ENCODE data around the gene PACS1.
A peak's percentile ranks its signal among the peaks of the same experiment; 100 is the strongest.

The PACS1 gene

DNA sequence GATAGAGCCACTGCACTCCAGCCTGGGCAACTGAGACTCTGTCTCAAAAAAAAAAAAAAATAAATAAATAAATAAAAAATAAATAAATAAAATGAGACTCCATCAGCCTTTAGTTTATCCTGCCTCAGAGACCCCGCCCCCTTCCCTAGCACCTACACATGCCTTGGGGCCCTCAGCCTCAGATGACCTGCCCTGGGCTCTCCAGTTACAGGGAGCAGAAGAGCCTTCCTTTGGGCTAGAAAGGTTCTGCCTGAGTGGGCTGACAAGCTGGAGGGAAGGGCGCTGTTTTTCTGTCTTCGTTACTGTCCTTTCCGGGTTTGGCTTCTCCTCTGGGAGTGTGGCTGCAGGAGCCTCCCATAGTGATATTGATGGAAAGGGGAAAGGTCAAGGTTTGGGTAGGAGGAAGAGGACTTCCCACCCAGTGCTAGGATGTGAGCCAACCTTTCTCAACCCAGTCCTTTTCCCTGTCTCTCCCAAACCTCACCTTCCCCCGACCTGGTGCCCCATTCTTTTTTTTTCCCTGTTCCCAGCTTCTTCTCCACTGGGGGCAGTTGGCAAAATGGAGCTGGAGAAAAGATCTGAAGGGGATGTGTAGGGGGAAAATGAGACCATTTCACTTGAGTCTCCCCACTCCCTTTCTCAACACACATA, 19.4 kb upstream of the PACS1 start:
- DNase-seq, result no peak

DNA sequence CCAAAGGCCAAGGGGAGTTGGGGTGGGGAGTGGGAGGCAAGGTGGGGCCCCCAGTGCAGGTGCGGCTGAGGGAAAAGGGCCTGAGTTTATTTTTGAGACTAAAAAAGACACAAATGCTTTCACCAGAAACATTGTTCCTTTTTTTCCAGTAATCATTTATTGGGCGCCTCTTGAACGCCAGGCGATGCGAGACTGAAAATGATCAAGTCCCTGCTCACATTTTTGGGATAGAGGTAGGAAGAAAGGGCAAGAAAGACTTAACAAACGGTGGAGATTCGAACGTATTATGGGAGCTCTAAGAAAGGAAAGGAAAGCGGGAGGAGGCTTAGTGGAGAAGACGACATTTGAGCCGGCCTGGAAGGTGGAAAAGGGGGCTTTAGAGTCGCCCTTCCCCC, 18.7 kb upstream of the PACS1 start:
- no peak for DNase-seq

DNA sequence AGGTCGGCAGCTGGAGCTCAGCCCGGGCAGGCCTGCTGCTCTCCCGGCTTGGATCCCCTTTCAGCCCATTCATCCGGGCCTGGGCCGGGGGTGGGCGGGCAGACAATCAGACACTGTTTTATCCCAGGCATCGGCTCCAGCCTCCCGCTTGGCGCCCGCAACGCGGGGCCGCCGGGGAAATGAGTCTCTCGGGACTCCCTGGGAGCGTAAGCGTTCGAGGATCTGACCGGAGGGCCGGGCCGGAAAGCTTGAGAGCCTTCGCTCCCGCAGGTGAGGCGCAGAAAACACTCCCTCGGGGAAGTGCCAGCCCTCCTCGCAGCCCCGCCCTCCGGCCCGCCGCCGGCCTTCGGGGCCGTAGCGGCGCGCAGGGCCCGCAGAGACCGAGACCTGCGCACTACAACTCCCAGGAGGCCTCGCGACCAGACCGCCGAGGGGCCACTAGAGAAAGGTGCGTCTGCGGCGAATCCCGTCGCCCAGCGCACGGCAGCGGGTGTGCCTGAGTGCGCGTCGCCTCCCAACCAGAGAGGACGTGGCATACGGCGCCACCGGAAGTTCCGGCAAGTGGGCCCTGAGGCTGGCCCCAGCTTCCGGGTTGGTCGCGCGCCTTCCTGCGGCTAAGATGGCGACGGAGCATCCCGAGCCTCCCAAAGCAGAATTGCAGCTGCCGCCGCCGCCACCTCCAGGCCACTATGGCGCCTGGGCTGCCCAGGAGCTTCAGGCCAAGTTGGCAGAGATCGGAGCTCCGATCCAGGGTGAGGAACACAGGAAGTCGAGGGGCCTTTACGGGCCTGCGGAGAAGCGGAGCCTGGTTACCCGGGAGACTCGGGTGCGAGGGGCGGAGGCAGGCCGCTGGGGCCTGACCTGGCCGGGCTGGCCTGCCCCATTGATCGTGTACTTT, 18.1 kb upstream of the PACS1 start, which contains the start of gene SF3B2:
Gene SF3B2, plus strand, starts transcription at position 599 of the 898 bp plus-strand sequence. Its CDS starts 21 bp downstream, at position 620.
- DNase-seq, result peak; percentile 93 to 94

DNA sequence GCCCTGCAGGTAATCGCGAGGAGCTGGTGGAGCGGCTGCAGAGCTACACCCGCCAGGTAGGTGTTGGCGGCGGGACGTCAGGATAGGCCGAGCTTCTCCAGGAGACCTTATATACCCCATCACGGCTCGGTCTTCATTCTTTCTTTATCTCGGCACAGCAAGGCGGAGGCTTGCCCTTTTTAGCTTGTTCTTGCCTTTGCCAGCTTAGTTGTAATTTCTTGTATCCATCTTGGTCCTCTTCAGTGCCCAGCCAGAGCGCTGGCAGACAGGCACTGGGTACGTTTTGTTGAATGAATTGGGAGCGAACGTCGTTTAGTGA, 17.4 kb upstream of the PACS1 start:
- no peak for DNase-seq

DNA sequence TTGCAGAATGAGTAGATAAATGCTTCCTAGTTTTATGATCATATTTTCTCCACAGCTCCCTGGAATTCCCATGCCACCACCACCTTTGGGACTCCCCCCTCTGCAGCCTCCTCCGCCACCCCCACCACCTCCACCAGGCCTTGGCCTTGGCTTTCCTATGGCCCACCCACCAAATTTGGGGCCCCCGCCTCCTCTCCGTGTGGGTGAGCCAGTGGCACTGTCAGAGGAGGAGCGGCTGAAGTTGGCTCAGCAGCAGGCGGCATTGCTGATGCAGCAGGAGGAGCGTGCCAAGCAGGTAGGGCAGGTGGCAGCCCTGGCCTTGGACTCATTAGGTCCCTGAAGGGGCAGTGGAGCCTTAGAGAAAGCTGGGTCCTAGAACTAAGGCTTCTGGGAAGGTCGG, 15.1 kb upstream of the PACS1 start:
- DNase-seq, result no peak

- DNase-seq, result no peak
Measured at GRCh38 chr11:66056501-66056900, 13.6 kb upstream of the PACS1 start.

DNA sequence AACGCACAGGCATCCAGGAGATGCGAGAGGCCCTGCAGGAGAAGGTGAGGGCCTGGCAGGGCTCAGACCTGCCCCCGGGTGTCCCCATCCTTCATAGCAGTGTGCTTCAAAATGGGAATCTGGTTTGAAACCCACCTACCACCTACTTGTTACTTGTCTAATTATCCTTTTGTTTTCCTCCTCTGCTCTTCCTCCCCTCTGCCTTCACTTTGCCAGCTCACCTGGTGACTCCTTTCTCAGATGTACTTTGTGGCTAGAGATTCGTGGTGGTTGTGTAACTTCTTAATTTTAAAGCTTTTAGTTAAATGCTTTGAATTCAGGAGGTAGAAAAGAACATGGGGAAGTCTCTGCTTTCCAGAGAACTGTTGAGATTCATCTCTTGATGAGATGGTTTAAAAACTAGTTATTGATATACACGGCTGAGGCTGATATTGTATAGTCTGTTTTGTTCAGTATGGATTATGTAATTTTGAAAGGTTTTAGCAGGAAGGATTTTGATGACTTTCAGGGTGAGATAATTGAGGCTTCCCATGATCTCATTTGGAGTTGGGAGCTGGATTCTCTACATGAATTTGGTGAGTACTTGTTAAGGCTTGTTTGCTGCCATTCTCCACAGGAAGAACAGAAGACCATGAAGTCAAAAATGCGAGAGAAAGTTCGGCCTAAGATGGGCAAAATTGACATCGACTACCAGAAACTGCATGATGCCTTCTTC, 9.9 kb upstream of the PACS1 start:
- no peak for DNase-seq

DNA sequence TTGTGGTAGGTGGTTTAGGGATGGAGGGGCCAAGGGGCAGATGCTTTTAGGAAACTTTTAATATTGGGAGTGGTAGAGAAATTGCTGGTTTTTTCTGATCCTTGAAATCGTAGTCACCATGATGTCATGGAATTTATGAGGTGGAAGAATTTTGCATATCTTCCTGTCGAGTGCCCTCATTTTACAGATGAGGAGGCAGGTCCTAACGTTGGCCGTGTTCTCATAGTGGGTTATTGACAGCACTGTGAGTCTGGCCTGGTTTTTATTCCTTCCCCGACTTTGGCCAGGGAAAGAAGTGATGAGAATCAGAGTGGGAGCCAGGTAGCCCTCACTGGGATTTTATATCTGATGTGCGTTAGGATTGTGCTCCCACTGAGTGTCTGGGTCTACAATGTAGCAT, 8.8 kb upstream of the PACS1 start:
- no peak for DNase-seq

DNA sequence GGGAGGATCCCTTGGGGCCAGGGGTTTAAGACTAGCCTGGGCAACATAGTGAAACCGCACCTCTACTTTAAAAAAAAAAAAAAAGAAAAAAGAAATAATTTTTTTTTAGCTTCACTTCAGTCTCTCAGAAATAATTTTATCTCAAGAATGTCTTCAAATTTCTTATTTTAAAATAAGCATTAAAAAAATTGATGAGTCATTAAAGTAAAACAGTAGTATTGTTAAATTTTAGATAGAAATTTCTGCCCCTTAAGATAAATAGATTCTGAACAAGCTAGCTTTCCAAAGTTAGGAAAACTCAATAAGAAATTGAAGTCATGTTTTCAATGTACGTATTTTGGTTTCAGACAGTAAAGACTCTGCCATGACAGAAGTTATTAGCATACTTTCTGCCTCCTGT, 7.7 kb upstream of the PACS1 start:
- DNase-seq, result no peak

- no peak for DNase-seq
Measured at GRCh38 chr11:66063900-66064299, 6.2 kb upstream of the PACS1 start.

DNA sequence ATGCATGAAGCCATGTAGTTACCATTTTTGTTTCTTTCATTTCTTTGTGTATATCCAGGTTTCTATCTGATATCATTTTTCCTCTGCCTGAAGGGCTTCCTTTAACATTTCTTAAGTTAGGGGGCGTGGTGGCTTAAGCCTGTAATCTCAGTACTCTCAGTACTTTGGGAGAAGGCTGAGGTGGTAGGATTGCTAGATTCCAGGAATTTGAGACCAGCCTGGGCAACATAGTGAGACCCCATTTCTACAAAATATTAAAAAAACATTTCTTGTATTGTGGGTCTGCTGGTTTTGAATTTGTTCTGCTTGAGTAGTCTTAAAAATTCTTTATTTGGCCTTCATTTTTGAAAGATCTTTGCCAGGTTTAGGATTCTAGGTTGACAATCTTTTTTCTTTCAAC, 5.5 kb upstream of the PACS1 start:
- no peak for DNase-seq

DNA sequence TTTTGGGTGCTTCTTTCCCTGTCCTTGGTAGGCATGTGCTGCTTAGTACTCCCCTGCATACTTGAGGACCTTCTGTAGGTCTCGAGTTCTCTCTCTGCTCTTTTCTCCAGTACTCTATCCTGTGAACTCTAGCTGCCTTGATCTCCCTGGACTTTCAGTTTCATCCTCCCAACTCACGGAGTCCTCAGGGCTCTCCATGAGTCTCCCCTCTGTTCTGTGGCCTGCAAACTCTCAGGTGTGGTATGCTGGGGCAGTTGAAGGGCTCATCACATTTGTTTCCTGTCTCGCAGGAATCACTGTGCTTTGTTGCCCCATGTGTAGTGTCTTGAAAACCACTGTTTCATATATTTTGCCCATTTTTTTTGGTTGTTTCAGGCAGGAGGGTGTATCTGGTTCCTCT, 3.3 kb upstream of the PACS1 start:
- no peak for DNase-seq

DNA sequence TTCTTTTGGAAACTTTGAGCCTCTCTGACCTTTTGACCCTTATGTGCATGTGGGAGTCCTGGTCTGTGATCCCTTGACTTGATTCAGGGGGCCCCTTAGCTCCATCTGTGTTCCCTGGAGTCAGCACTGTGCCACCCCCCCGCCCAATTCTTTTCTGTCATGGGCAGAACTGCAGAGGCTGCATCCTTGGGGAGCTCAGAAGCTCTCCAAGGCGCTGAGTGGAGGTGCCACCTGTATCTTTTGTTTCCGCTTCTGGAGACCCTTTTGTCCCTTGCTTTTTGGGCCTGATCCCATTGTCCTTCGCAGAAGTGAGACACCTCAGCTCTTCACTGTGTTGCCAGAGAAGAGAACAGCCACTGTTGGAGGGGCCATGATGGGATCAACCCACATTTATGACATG, 2.4 kb upstream of the PACS1 start:
- DNase-seq, result no peak

DNA sequence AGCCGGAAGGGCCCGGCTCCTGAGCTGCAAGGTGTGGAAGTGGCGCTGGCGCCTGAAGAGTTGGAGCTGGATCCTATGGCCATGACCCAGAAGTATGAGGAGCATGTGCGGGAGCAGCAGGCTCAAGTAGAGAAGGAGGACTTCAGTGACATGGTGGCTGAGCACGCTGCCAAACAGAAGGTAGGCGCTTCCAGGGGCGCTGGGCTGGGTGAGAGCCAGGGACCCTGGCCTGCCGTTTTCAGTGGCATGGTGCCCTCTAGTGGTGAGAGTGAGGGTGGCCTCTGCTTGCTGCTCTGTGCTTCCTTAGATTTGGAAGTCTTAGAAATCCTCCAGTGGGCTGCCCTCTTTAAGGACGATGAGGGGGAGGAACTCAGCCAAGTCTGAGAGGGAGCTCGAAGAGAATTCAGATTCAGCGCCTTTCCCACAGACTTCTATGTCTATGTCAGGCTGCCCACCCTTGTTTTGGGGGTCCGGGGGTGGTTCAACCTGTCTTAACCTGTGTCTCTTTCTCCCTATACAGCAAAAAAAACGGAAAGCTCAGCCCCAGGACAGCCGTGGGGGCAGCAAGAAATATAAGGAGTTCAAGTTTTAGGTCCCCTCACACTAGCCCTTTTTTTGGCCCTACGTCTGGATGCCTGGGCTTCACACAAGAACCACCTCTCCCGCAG, 1.8 kb upstream of the PACS1 start:
- peak; percentile 75 to 76 for DNase-seq

- peak in 1 of 2 donors; percentile 36 for DNase-seq
Measured at GRCh38 chr11:66068923-66069714, 953 bp upstream of the PACS1 start.

- no peak for DNase-seq
Measured at GRCh38 chr11:66070604-66071380, 720 bp downstream of the PACS1 start.

DNA sequence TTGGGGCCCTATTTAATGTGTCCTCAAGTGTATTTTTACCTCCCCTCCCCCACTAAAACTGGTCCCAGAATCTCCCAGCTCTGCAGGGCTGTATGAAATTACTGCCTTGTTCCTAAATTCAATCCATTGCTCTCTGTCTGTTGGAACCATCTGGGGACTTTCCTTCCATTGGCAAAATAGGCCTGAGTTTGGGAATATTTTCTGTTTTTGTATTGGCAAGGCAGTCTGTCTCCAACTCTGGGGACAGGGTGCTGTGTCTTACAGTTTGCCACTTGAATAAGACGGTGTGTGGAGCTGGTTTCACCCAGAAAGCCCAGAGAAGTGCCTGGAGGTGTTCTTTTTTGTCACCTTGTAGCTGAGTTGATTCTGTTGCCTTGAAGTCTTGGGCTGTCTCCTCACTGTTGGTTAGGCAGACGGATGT, 1.3 kb downstream of the PACS1 start:
- DNase-seq, result no peak

- DNase-seq, result no peak
Measured at GRCh38 chr11:66072081-66072480, 2.0 kb downstream of the PACS1 start.

- no peak for DNase-seq
Measured at GRCh38 chr11:66072518-66072917, 2.4 kb downstream of the PACS1 start.

GRCh38 chr11:66073669-66074068, 3.6 kb downstream of the PACS1 start:
- DNase-seq, result no peak

- DNase-seq, result no peak
Measured at GRCh38 chr11:66075273-66075672, 5.2 kb downstream of the PACS1 start.

DNA sequence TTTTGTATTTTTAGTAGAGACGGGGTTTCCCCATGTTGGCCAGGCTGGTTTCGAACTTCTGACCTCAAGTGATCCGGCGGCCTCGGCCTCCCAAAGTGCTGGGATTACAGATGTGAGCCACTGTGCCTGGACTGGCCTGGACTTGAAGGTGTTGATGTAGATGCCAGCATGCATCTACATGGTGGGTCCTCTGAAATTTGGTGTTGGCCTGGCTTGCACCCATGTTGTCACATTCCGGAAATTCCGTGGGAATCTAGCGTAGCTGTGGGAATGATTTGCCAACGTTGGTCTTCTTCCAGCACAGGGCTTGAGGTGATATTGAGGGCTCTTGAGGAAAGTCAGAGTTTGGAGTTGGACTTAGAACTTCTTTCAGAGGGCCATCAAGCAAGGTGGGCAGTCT, 6.5 kb downstream of the PACS1 start:
- no peak for DNase-seq
